H9 (cell line): ENCODE results near the gene ILF2. TPM values are rescaled to one million over a fixed set of nuclear protein-coding genes. Genes with fewer than 3 reads are reported as not detected.

Experiments used
- DNase-seq: peaks from one replicate; pipeline ENCODE4 v3.0.0-alpha.2; 2017
- H2AFZ ChIP-seq: one replicate; pipeline ENCODE4 v1.6.1; 2013; ENCODE audit warnings: mild to moderate bottlenecking, low read length, control low read depth, moderate library complexity
- H2AK5ac ChIP-seq: 2 replicates; pipeline ENCODE4 v1.6.1; 2013; ENCODE audit warnings: low read length, control low read depth, mixed read lengths; ENCODE audit not compliant: insufficient read length
- H2BK120ac ChIP-seq: one replicate; pipeline ENCODE4 v1.6.1; 2013; ENCODE audit warnings: low read depth, mild to moderate bottlenecking, low read length, control low read depth, inconsistent platforms; ENCODE audit not compliant: poor library complexity, severe bottlenecking
- H2BK12ac ChIP-seq: 2 replicates; pipeline ENCODE4 v1.6.1; 2013; ENCODE audit warnings: low read length, control low read depth, mixed read lengths, low read depth; ENCODE audit not compliant: insufficient read length
- H2BK15ac ChIP-seq: 2 replicates; pipeline ENCODE4 v1.6.1; 2013; ENCODE audit warnings: low read depth, low read length, control low read depth
- H2BK20ac ChIP-seq: one replicate; pipeline ENCODE4 v1.6.1; 2013; ENCODE audit warnings: low read depth, mild to moderate bottlenecking, low read length, control low read depth, inconsistent platforms; ENCODE audit not compliant: poor library complexity, severe bottlenecking
- H2BK5ac ChIP-seq: 2 replicates; pipeline ENCODE4 v1.6.1; 2013; ENCODE audit warnings: low read length, control low read depth, mixed read lengths; ENCODE audit not compliant: insufficient read length
- H3K14ac ChIP-seq: 2 replicates; pipeline ENCODE4 v1.6.1; 2013; ENCODE audit warnings: low read length, control low read depth; ENCODE audit not compliant: insufficient read depth
- H3K18ac ChIP-seq: 2 replicates; pipeline ENCODE4 v1.6.1; 2013; ENCODE audit warnings: low read depth, mild to moderate bottlenecking, mixed read lengths, low read length, control low read depth; ENCODE audit not compliant: insufficient read length
- H3K23ac ChIP-seq: 2 replicates; pipeline ENCODE4 v1.6.1; 2013; ENCODE audit warnings: low read length, control low read depth, mixed read lengths, low read depth; ENCODE audit not compliant: insufficient read length
- H3K23me2 ChIP-seq: 2 replicates; pipeline ENCODE4 v1.6.1; 2013; ENCODE audit warnings: low read depth, mild to moderate bottlenecking, mixed read lengths, low read length, control low read depth; ENCODE audit not compliant: insufficient read length, poor library complexity, severe bottlenecking
- H3K27ac ChIP-seq: 2 replicates; pipeline ENCODE4 v1.5.1; 2013; ENCODE audit warnings: low read length, control low read depth, mixed read lengths, low read depth; ENCODE audit not compliant: insufficient read length
- H3K27me3 ChIP-seq: 2 replicates; pipeline ENCODE4 v1.6.1; 2013; ENCODE audit warnings: low read length, control low read depth, inconsistent platforms; ENCODE audit not compliant: insufficient read depth
- H3K4ac ChIP-seq: 2 replicates; pipeline ENCODE4 v1.6.1; 2013; ENCODE audit warnings: low read depth, mild to moderate bottlenecking, control low read depth, inconsistent platforms, low read length, moderate library complexity
- H3K4me1 ChIP-seq: 2 replicates; pipeline ENCODE4 v1.6.1; 2013; ENCODE audit warnings: low read length, control low read depth, inconsistent platforms; ENCODE audit not compliant: insufficient read depth
- H3K4me2 ChIP-seq: 2 replicates; pipeline ENCODE4 v1.6.1; 2013; ENCODE audit warnings: low read length, control low read depth, mixed read lengths; ENCODE audit not compliant: insufficient read length, insufficient read depth
- H3K56ac ChIP-seq: 2 replicates; pipeline ENCODE4 v1.6.1; 2013; ENCODE audit warnings: low read depth, mild to moderate bottlenecking, mixed read lengths, low read length, control low read depth; ENCODE audit not compliant: insufficient read length
- H3K79me1 ChIP-seq: 2 replicates; pipeline ENCODE4 v1.6.1; 2013; ENCODE audit warnings: low read depth, mild to moderate bottlenecking, moderate library complexity, low read length, control low read depth, inconsistent platforms; ENCODE audit not compliant: insufficient read depth, poor library complexity, severe bottlenecking
- H3K79me2 ChIP-seq: 2 replicates; pipeline ENCODE4 v1.6.1; 2013; ENCODE audit warnings: low read length, control low read depth, inconsistent platforms; ENCODE audit not compliant: insufficient read depth
- H3K9ac ChIP-seq: 2 replicates; pipeline ENCODE4 v1.6.1; 2013; ENCODE audit warnings: low read length, control low read depth, mixed read lengths; ENCODE audit not compliant: insufficient read length; ENCODE audit errors: extremely low read depth
- H3K9me3 ChIP-seq: one replicate; pipeline ENCODE4 v1.6.1; 2013; ENCODE audit warnings: low read depth, low read length, inconsistent platforms; ENCODE audit not compliant: control insufficient read depth
- H3T11ph ChIP-seq: one replicate; pipeline ENCODE4 v1.6.1; 2013; ENCODE audit warnings: mild to moderate bottlenecking, low read length, control low read depth, inconsistent platforms
- H4K20me1 ChIP-seq: one replicate; pipeline ENCODE4 v1.6.1; 2013; ENCODE audit not compliant: control insufficient read depth, insufficient read length, insufficient read depth
- H4K5ac ChIP-seq: 2 replicates; pipeline ENCODE4 v1.6.1; 2013; ENCODE audit warnings: low read depth, mild to moderate bottlenecking, mixed read lengths, low read length, control low read depth; ENCODE audit not compliant: insufficient read length
- H4K8ac ChIP-seq: replicated peaks from 2 replicates; pipeline ENCODE4 v1.6.1; 2013; ENCODE audit warnings: low read length, control low read depth, mixed read lengths, low read depth; ENCODE audit not compliant: insufficient read length
- H4K91ac ChIP-seq: 2 replicates; pipeline ENCODE4 v1.6.1; 2013; ENCODE audit warnings: low read depth, mild to moderate bottlenecking, moderate library complexity, mixed read lengths, low read length, control low read depth; ENCODE audit not compliant: insufficient read length
- H3K27ac Mint-ChIP-seq, 3 experiments: 2 replicates in 2 of 3; 3 replicates in 1 of 3; pipeline ENCODE4 v1.8.0; 2020 to 2021; ENCODE audit warnings: mixed read lengths in 3 of 3, mild to moderate bottlenecking in 1 of 3, moderate library complexity in 1 of 3
- H3K27me3 Mint-ChIP-seq: 2 replicates; pipeline ENCODE4 v1.8.0; 2021; ENCODE audit warnings: low read depth, mild to moderate bottlenecking, moderate library complexity, mixed read lengths
- H3K36me3 Mint-ChIP-seq, 3 experiments: 2 replicates in 2 of 3; 3 replicates in 1 of 3; pipeline ENCODE4 v1.8.0; 2020 to 2021; ENCODE audit warnings: low read depth in 3 of 3, mixed read lengths in 3 of 3; ENCODE audit not compliant: insufficient read depth in 1 of 3
- H3K4me1 Mint-ChIP-seq, 2 experiments: 2 replicates each; pipeline ENCODE4 v1.8.0; 2020; ENCODE audit warnings: mixed read lengths in 2 of 2
- H3K4me3 Mint-ChIP-seq, 2 experiments: 2 replicates in 1 of 2; 3 replicates in 1 of 2; pipeline ENCODE4 v1.8.0; 2020 to 2021; ENCODE audit warnings: mild to moderate bottlenecking in 2 of 2, mixed read lengths in 2 of 2, moderate library complexity in 1 of 2
- H3K9me3 Mint-ChIP-seq, 2 experiments: 2 replicates in 1 of 2; 3 replicates in 1 of 2; pipeline ENCODE4 v1.8.0; 2020; ENCODE audit warnings: mild to moderate bottlenecking in 2 of 2, mixed read lengths in 2 of 2, moderate library complexity in 1 of 2
- CTCF ChIP-seq: fragments of 200-600 bp; sonication (generic); conservative IDR thresholded peaks from 3 replicates; pipeline ENCODE4 v1.8.0; 2021; ENCODE audit warnings: antibody characterized with exemption, mild to moderate bottlenecking
- WGBS: extraction: QIAGEN DNeasy Blood & Tissue Kit; methylation state at CpG from one replicate; pipeline ENCODE4 v1.1.7; 2013; ENCODE audit warnings: missing lambda C conversion rate, low lambda C conversion rate, mixed read lengths; ENCODE audit not compliant: insufficient read length; ENCODE audit errors: extremely low coverage; 5-methylcytosine and 5-hydroxymethylcytosine counted together
- total RNA-seq: library from RNA; stranded (reverse); gene quantifications from 2 replicates; pipeline ENCODE4 v1.2.1, GENCODE V29; 2021

The ILF2 gene
- total RNA-seq, 1 experiment from 2014 or later, result 357 TPM

GRCh38 chr1:153673511-153673910 lies 2.7 kb upstream of the ILF2 start:
- H3K36me3 Mint-ChIP-seq, result peaks cover 0 to 18% (median 18%) of the 10 kb centered on the region in 3 experiments; a peak in 4 of 7 replicates
- H2BK20ac ChIP-seq, result no peak overlapping the region
- H3K23me2 ChIP-seq, result peaks cover 19% of the 10 kb centered on the region
- no peak overlapping the region for H3T11ph ChIP-seq
- no peaks in the 10 kb centered on the region for H3K9me3 ChIP-seq
- H4K20me1 ChIP-seq, result no peaks in the 10 kb centered on the region
- no peak overlapping the region for H2BK120ac ChIP-seq
- no peak for DNase-seq
- no peaks in the 10 kb centered on the region; the same call in 1 of the 2 replicates for H3K27me3 ChIP-seq
- peaks cover 15% of the 10 kb centered on the region for H3K79me2 ChIP-seq
- H3K4me3 Mint-ChIP-seq, result no peak overlapping the region
- no peak overlapping the region for H3K27ac Mint-ChIP-seq
- H3K18ac ChIP-seq, result no peak overlapping the region
- no peak overlapping the region for H2BK15ac ChIP-seq
- peaks cover 15 to 22% of the 10 kb centered on the region in 2 experiments for H3K4me1 Mint-ChIP-seq
- H3K56ac ChIP-seq, result no peak overlapping the region
- H3K9ac ChIP-seq, result no peak overlapping the region
- H3K14ac ChIP-seq, result no peak overlapping the region
- no peak overlapping the region for H2BK5ac ChIP-seq
- WGBS, result no CpG with 5 or more reads among the region's 2 CpGs
- H3K27me3 Mint-ChIP-seq, result peaks cover 10% of the 10 kb centered on the region
- H2AFZ ChIP-seq, result no peak overlapping the region
- no peak overlapping the region for H2BK12ac ChIP-seq
- H3K4me1 ChIP-seq, result no peaks in the 10 kb centered on the region
- peaks cover 13% of the 10 kb centered on the region for H3K79me1 ChIP-seq
- no peak overlapping the region for H3K27ac ChIP-seq
- H3K4me2 ChIP-seq, result no peak overlapping the region
- H3K4ac ChIP-seq, result no peak overlapping the region
- no peak for TF ChIP-seq CTCF
- no peak overlapping the region for H4K8ac ChIP-seq
- H4K5ac ChIP-seq, result no peak overlapping the region
- H2AK5ac ChIP-seq, result no peak overlapping the region
- no peak overlapping the region for H3K23ac ChIP-seq
- H4K91ac ChIP-seq, result no peak overlapping the region
- H3K9me3 Mint-ChIP-seq, result no peaks in the 10 kb centered on the region
